GM18508 (cell line): ENCODE results near the gene FRAS1.

Experiments
- ATAC-seq: cut with Tn5 transposase; IDR thresholded peaks from one replicate; pipeline ENCODE4 v1.9.1; 2021; ENCODE audit warnings: moderate number of reproducible peaks; ENCODE audit not compliant: insufficient read depth, unreplicated experiment

FRAS1 gene

GRCh38 chr4:78347527-78347926 lies 290.4 kb downstream of the FRAS1 start:
- ATAC-seq = no peak

GRCh38 chr4:78353921-78354320 lies 296.8 kb downstream of the FRAS1 start:
- no peak for ATAC-seq

GRCh38 chr4:78354782-78355181 lies 297.7 kb downstream of the FRAS1 start:
- no peak for ATAC-seq

GRCh38 chr4:78355306-78355705 lies 298.2 kb downstream of the FRAS1 start:
- no peak for ATAC-seq

GRCh38 chr4:78356251-78356786 lies 299.2 kb downstream of the FRAS1 start:
- no peak for ATAC-seq

GRCh38 chr4:78357122-78357521 lies 300.0 kb downstream of the FRAS1 start:
- no peak for ATAC-seq

- no peak for ATAC-seq
Observed at GRCh38 chr4:78360466-78360865, 303.3 kb downstream of the FRAS1 start.

- no peak for ATAC-seq
Observed at GRCh38 chr4:78361621-78362120, 304.5 kb downstream of the FRAS1 start.

- ATAC-seq = no peak
Observed at GRCh38 chr4:78362310-78362709, 305.2 kb downstream of the FRAS1 start.

DNA sequence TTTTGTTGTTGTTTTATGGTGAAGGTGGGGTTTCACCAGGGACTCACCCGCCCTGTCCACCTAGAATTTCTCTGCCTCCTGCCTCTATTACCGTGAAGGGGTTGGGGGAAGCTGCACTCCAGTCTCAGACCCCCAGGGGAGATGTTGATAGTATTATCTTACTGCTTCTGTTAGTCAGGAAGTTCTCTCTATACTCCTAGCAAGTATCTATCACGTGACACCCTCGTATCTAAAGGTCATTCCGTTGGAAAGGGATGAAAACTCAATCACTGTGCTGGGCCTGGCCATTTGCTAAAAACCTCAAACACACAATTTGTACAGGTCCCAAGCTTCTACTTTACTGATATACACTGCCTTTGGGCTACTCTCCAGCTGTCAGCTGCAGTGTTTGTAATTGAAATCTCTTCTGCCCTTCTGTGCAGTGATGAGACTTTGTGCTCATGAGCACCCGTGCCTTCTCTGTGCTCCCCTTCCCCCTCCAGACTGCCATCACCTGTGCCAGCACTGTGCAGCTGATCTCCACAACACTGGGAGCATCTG lies 306.0 kb downstream of the FRAS1 start:
- no peak for ATAC-seq

- no peak for ATAC-seq
Observed at GRCh38 chr4:78369679-78370078, 312.6 kb downstream of the FRAS1 start.

GRCh38 chr4:78370631-78371372 lies 313.7 kb downstream of the FRAS1 start:
- no peak for ATAC-seq

DNA sequence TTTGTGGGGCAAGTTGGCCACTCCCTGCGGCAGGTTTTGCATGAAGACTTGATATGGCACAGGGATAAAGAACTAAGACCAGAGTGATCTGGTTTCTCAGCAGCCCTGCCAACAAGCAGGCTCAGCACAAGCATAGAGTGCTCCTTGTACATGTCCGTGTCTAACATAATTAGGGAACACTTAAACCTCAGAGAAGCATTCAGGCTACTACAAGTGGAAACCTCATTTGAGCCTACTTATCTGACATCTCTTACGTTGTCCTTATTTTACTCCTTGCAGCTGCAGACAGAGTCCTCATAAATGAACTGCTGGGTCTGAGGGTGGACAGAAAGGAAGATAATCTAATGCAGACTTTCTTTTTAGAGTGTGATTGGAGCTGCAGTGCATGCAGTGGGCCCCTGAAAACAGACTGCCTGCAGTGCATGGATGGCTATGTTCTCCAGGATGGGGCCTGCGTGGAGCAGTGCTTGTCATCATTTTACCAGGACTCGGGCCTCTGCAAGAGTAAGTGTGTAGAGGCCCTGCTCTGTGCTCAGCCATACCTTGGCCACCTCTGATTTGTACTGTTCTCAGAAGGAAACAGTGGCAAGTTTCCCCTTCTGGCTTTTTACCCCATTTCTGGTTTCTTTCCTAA lies 315.3 kb downstream of the FRAS1 start:
- ATAC-seq = no peak

DNA sequence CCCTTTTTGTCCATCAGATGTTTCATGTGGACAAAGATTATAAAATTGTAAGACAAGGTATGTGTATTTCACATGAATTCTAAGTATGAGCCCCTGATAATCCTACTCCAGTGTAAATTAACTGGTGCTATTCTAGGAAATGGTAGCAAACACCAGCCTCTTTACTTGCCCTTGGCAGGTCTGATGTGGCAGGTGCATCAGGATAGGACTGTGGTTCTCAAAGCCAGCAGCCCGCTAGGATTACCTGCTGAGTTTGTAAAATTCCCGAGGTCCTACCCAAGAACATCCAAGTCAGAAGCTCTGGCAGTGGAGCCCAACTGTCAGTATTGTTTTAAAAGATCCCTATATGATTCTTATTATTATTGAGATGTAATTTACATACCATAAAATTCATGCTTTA lies 320.4 kb downstream of the FRAS1 start:
- no peak for ATAC-seq

- ATAC-seq = no peak
Observed at GRCh38 chr4:78379040-78379439, 321.9 kb downstream of the FRAS1 start.

GRCh38 chr4:78379991-78380729 lies 323.0 kb downstream of the FRAS1 start:
- ATAC-seq = no peak

DNA sequence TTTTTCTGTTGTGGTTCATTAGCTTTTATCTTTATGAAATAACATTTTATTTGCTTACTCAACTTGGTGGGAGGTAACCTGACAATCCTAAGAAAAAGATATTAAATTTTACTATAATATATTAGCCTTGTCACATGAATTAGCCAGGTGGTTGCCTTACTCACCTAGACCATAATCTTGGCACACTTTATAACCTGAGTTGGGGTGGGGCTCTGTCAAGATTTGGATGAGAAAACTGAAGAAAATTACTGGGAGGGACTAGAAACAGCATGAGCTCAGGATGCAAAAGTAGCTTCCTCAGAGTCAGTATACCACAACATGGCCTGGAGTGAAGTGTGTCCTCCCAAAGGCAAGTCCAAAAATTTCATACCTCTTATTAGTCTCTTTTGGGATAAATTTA lies 329.6 kb downstream of the FRAS1 start:
- no peak for ATAC-seq

- no peak for ATAC-seq
Observed at GRCh38 chr4:78395642-78396041, 338.5 kb downstream of the FRAS1 start.

- ATAC-seq = no peak
Observed at GRCh38 chr4:78396613-78397291, 339.6 kb downstream of the FRAS1 start.

GRCh38 chr4:78397292-78397630 lies 340.1 kb downstream of the FRAS1 start:
- ATAC-seq = no peak
